Activated CD8-positive, alpha-beta memory T cell treated with anti-CD3 and anti-CD28 coated beads, Interleukin-2, amount 50 U/mL, for 4 hours (primary cell): ENCODE measurements around the gene MOB3B.

Source experiments
- DNase-seq: peaks from one replicate; pipeline ENCODE4 v3.0.0-alpha.2; 2020

MOB3B gene

DNA sequence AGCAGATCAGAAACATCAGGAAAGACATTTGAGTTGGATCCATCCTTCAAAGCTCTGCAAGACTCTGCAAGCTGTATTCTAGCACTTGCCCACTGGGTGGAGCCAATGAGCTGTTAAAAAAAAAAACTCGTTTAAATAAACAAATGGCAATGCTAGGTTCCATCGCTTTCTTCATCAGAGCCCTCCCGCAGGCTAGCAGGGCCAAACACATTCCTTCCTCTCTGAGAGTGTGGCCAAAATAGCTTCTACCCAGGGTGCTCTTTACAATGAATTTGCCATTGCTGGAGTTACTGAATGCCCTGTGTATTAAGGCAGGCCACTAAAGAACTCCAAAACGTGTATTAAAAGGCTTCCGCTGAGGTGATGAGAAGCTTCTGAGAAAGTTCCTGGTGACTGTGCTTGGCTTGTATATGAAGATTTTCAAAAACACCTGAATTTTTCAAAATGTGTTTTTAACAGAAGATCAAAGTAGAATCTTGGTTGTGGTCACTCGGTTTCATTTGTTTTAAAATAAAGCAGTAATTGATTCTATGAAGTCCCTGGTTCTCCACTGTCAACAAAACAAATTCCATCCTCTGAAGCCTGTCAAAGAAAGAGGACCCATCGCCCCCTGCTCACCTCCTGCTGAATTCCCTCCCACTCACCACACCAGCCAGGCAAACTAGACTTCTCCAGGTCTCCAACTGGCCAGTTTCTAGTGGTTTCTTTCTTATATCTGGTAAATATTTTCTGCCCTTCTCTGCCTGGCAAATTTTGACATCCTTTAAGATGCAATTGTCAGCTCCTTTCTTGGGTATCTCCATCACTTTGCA, 196.2 kb downstream of the MOB3B start:
- peak; percentile 40 for DNase-seq

DNA sequence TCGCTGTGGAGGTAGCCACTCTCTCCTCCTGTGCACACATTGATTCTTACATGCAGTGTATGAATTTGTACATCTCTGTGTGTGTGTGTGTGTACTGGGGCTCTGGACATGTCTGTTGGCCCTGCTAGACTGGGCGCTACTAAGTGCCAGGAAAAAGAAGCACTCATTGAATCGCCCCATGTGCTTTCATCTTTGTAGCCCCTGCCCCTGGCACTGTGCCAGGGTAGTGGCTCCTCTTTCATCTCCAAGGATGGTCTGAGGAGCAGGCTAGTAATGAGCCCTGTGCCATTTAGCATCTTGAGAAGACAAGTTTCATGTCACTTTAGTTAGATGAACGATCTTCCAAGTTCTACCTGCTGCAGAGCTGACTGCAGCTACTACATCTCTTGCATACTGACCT, 198.2 kb downstream of the MOB3B start:
- DNase-seq: no peak

DNA sequence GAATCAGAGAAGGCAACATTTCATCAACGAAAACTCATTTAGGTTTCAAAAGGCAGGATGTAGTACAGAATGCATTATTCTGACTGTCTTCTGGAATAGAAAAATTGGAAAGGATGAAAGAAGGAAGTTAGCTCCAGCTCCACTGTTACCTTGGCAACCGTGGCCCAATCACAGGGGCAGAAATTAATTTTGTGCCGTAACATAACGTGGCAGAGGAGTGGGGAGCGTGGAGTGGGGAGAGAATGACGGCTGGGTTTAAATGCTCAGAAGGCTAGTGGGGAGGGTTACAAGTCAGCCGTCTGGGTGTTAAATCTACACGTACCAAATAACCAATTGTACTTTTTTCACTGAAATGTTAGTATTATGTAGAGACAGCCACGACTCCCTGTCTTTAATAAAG, 200.3 kb downstream of the MOB3B start:
- no peak for DNase-seq

- no peak for DNase-seq
Measured at GRCh38 chr9:27328483-27328882, 201.1 kb downstream of the MOB3B start.

GRCh38 chr9:27311184-27311583, 218.4 kb downstream of the MOB3B start:
- no peak for DNase-seq

- DNase-seq: no peak
Measured at GRCh38 chr9:27310582-27310981, 219.0 kb downstream of the MOB3B start.

- no peak for DNase-seq
Measured at GRCh38 chr9:27308691-27309390, 220.8 kb downstream of the MOB3B start.

DNA sequence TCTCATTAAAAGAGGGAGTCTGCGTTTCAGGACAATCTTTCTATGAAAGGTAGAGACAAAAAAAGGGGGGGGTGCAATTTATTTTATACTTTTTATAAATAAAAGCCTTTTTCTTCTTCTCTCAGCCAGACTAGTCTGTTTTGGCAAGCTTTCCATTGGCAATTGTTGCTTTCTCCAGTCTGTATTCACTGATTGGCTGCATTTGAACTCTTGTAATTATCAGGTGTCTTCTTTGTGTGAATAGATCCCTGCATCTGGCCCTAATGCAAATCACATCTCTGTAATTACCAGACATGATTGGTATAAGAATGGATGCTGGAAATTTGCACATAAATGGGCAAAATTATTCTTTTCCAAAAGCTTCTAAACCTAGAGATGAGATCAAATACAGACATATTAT, 225.1 kb downstream of the MOB3B start:
- no peak for DNase-seq

GRCh38 chr9:27303219-27303618, 226.4 kb downstream of the MOB3B start:
- DNase-seq: no peak

DNA sequence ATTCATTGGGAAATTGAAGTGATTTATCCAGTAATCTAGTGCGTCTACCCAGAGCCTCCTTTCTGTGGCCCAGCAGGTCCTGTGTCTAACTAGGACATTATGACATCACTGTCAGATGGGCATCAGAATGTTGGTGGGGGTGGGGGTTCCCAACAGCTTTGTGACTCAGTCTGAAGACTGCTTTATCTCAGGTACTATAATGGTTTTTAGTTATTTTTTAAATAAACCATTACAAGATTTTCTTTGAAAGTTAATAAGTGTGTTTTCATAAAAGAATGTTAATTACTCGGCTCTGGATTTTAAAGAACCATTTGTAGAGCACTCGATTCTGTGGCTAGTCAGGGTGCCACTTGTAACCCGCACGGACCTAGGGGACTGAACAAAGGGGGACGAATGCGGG, 232.6 kb downstream of the MOB3B start, which contains the start of gene EQTN:
EQTN (minus strand) TSS at position 101 of the 400 bp plus-strand sequence; CDS start at position 6, 95 bp downstream.
- no peak for DNase-seq

DNA sequence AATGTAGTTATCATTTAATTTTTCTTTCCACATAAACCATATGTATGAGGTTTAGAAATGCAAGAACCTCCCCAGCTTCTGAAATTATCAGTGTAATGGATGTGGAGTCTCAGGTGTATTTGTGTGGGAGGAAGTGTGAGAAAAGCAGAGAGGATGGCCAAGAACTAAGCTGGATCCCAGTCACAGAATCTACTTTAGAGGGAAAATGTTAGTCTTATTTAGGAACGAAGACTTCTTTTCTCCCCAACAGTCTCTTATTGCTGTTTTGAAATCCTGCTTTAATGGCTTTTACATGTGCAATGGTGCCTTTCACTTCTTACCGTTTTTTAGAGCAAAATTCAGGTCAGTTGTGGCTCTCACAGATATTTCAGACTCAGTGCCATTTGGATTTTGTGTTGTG, 235.6 kb downstream of the MOB3B start:
- no peak for DNase-seq

DNA sequence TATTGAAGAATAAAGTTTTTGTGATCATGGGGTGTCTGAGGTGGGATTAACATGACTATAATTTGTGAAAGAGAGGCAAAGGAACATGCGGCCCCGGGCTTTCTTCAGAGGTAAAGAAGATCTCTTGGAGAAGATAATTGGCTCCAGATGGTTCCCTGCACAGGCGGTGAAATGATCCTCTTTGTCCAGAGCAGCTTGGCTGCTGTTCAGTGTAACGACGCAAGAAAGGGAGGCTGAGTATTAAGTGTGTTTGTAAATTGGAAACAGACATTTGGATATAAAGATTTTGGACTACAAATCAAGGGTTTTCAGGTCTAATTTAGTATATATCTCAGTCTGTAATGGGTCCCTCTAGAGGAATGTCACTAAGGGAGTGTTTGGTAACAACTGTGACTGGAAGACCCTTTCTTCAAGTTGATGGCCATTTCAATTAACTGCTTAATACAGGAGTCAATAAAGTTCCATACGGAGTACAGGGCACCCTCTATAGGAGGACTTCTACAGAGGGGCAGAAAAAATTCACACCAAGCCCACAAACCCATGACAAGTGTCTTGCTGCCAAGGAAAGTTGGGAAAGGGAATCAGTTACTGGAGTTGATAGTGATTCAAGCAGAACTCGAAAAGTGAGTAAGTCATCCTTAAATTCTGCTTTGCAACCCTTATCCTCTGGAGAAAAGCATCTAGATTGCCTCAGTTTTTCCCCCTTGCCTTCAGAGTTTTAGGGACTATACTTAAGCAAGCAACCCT, 236.8 kb downstream of the MOB3B start:
- no peak for DNase-seq

- no peak for DNase-seq
Measured at GRCh38 chr9:27291292-27291691, 238.3 kb downstream of the MOB3B start.

- DNase-seq: no peak
Measured at GRCh38 chr9:27282269-27282668, 247.3 kb downstream of the MOB3B start.

DNA sequence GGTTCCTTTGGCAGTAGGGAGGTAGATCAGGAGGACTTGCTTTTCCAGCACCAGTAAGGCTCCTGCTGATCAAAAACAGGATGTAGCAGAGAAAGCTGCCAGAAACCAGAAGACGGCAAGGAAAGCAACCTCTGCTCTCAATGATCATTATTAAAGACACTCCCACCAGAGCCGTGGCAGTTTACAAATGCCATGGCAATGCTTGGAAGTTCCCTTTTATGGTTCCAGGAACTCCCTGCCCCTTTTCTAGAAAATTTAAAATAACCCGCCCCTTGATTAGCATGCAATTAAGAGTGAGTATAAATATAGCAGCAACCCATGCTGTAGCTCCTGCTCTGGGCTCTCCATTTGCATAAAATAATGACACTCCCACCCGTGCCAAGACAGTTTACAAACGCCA, 248.8 kb downstream of the MOB3B start:
- DNase-seq: no peak

- DNase-seq: no peak
Measured at GRCh38 chr9:27280249-27280648, 249.4 kb downstream of the MOB3B start.

GRCh38 chr9:27279611-27280010, 250.0 kb downstream of the MOB3B start:
- DNase-seq: no peak

GRCh38 chr9:27278374-27278773, 251.2 kb downstream of the MOB3B start:
- no peak for DNase-seq

GRCh38 chr9:27276193-27277030, 253.2 kb downstream of the MOB3B start:
- DNase-seq: no peak
